ENCODE data around the gene SQSTM1. TPM values are rescaled to one million over a fixed set of nuclear protein-coding genes. Genes with fewer than 3 reads are reported as not detected.

Gene SQSTM1
- total and polyA plus RNA-seq, 9 of the 15 experiments (the other 6 are each of a cell fraction or from before 2014, with no cell fraction given): 5.6 to 148 (median 64.0) TPM

DNA sequence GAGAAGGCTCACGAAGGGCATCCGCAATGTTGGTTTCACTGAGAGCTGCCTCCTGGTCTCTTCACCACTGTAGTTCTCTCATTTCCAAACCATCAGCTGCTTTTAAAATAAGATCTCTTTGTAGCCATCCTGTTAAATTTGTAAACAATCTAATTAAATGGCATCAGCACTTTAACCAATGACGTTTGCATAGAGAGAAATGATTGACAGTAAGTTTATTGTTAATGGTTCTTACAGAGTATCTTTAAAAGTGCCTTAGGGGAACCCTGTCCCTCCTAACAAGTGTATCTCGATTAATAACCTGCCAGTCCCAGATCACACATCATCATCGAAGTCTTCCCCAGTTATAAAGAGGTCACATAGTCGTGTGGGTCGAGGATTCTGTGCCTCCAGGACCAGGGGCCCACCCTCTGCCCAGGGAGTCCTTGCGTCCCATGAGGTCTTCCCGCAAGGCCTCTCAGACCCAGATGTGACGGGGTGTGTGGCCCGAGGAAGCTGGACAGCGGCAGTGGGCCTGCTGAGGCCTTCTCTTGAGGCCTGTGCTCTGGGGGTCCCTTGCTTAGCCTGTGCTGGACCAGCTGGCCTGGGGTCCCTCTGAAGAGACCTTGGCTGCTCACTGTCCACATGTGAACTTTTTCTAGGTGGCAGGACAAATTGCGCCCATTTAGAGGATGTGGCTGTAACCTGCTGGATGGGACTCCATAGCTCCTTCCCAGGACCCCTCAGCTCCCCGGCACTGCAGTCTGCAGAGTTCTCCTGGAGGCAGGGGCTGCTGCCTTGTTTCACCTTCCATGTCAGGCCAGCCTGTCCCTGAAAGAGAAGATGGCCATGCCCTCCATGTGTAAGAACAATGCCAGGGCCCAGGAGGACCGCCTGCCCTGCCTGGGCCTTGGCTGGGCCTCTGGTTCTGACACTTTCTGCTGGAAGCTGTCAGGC is 16.6 kb downstream of the SQSTM1 start (continued):
- TF ChIP-seq TAF1 (IDR thresholded peaks at IDR 0.05; ENCODE audit: control insufficient read depth, extremely low read depth, insufficient read depth, low read length, severe bottlenecking) (no peak), EZH2 (IDR thresholded peaks at IDR 0.05; ENCODE audit: borderline replicate concordance, low read depth, low read length) (no peak), NR2C2 (CRISPR knock-in tag; IDR thresholded peaks at IDR 0.05) (no peak), NR2C2 (tag; IDR thresholded peaks at IDR 0.05) (no peak), ASH1L (IDR thresholded peaks at IDR 0.05; ENCODE audit: borderline replicate concordance, low read depth, partially characterized antibody) (no peak), POLR2G (IDR thresholded peaks at IDR 0.05; ENCODE audit: low read depth, low read length) (peak; percentile 76), RBFOX2 (IDR thresholded peaks at IDR 0.05; ENCODE audit: low read depth, low read length) (peak; percentile 21; the same call in 1 of the 2 replicates), NFXL1 (CRISPR knock-in tag; IDR thresholded peaks at IDR 0.05) (0 out of 2 replicates have a peak, but pooled peaks have one; percentile 61), ZNF274 (IDR thresholded peaks at IDR 0.05; ENCODE audit: borderline replicate concordance, low read depth, low read length) (no peak), BRD9 (IDR thresholded peaks at IDR 0.05; ENCODE audit: low read depth, partially characterized antibody) (no peak), GATA2 (CRISPR knock-in tag; IDR thresholded peaks at IDR 0.05) (no peak), HEY1 (CRISPR knock-in tag; IDR thresholded peaks at IDR 0.05; ENCODE audit: borderline replicate concordance) (no peak)
- TF ChIP-seq, protein P1, sequence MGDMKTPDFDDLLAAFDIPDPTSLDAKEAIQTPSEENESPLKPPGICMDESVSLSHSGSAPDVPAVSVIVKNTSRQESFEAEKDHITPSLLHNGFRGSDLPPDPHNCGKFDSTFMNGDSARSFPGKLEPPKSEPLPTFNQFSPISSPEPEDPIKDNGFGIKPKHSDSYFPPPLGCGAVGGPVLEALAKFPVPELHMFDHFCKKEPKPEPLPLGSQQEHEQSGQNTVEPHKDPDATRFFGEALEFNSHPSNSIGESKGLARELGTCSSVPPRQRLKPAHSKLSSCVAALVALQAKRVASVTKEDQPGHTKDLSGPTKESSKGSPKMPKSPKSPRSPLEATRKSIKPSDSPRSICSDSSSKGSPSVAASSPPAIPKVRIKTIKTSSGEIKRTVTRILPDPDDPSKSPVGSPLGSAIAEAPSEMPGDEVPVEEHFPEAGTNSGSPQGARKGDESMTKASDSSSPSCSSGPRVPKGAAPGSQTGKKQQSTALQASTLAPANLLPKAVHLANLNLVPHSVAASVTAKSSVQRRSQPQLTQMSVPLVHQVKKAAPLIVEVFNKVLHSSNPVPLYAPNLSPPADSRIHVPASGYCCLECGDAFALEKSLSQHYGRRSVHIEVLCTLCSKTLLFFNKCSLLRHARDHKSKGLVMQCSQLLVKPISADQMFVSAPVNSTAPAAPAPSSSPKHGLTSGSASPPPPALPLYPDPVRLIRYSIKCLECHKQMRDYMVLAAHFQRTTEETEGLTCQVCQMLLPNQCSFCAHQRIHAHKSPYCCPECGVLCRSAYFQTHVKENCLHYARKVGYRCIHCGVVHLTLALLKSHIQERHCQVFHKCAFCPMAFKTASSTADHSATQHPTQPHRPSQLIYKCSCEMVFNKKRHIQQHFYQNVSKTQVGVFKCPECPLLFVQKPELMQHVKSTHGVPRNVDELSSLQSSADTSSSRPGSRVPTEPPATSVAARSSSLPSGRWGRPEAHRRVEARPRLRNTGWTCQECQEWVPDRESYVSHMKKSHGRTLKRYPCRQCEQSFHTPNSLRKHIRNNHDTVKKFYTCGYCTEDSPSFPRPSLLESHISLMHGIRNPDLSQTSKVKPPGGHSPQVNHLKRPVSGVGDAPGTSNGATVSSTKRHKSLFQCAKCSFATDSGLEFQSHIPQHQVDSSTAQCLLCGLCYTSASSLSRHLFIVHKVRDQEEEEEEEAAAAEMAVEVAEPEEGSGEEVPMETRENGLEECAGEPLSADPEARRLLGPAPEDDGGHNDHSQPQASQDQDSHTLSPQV (IDR thresholded peaks at IDR 0.05): no peak
- TF ChIP-seq, protein P2, sequence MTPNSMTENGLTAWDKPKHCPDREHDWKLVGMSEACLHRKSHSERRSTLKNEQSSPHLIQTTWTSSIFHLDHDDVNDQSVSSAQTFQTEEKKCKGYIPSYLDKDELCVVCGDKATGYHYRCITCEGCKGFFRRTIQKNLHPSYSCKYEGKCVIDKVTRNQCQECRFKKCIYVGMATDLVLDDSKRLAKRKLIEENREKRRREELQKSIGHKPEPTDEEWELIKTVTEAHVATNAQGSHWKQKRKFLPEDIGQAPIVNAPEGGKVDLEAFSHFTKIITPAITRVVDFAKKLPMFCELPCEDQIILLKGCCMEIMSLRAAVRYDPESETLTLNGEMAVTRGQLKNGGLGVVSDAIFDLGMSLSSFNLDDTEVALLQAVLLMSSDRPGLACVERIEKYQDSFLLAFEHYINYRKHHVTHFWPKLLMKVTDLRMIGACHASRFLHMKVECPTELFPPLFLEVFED (CRISPR knock-in tag; conservative IDR thresholded peaks at IDR 0.05): 0 out of 2 replicates have a peak, but pooled peaks have one; percentile 29
- TF ChIP-seq, protein P3, sequence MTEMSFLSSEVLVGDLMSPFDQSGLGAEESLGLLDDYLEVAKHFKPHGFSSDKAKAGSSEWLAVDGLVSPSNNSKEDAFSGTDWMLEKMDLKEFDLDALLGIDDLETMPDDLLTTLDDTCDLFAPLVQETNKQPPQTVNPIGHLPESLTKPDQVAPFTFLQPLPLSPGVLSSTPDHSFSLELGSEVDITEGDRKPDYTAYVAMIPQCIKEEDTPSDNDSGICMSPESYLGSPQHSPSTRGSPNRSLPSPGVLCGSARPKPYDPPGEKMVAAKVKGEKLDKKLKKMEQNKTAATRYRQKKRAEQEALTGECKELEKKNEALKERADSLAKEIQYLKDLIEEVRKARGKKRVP (CRISPR knock-in tag; IDR thresholded peaks at IDR 0.05): no peak
- TF ChIP-seq, protein P4, sequence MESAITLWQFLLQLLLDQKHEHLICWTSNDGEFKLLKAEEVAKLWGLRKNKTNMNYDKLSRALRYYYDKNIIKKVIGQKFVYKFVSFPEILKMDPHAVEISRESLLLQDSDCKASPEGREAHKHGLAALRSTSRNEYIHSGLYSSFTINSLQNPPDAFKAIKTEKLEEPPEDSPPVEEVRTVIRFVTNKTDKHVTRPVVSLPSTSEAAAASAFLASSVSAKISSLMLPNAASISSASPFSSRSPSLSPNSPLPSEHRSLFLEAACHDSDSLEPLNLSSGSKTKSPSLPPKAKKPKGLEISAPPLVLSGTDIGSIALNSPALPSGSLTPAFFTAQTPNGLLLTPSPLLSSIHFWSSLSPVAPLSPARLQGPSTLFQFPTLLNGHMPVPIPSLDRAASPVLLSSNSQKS (CRISPR knock-in tag; IDR thresholded peaks at IDR 0.05): no peak
- TF ChIP-seq, protein P5, sequence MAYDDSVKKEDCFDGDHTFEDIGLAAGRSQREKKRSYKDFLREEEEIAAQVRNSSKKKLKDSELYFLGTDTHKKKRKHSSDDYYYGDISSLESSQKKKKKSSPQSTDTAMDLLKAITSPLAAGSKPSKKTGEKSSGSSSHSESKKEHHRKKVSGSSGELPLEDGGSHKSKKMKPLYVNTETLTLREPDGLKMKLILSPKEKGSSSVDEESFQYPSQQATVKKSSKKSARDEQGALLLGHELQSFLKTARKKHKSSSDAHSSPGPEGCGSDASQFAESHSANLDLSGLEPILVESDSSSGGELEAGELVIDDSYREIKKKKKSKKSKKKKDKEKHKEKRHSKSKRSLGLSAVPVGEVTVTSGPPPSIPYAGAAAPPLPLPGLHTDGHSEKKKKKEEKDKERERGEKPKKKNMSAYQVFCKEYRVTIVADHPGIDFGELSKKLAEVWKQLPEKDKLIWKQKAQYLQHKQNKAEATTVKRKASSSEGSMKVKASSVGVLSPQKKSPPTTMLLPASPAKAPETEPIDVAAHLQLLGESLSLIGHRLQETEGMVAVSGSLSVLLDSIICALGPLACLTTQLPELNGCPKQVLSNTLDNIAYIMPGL (CRISPR knock-in tag; IDR thresholded peaks at IDR 0.05): no peak

Measured in K562 (cell line).